Gastrocnemius medialis (tissue), 4 donors: ENCODE results near the gene MINDY1.

Experiments
- POLR2A ChIP-seq, 2 donors: fragments of 450-650 bp; IDR thresholded peaks; one replicate each; pipeline ENCODE4 v1.6.1; 2017; ENCODE audit warnings: antibody characterized with exemption in 2 of 2, mild to moderate bottlenecking in 2 of 2, moderate library complexity in 2 of 2
- TF ChIP-seq, protein P1 (sequence below), 5 experiments: fragments of 450-650 bp in 3 of 5; fragments of 200-600 bp in 2 of 5; sonication (generic) in 2 of 5; IDR thresholded peaks in 4 of 5; conservative IDR thresholded peaks in 1 of 5; 1 replicate in 4 of 5; 2 replicates in 1 of 5; pipeline ENCODE4 v1.5.1; 2016 to 2019; ENCODE audit warnings: antibody characterized with exemption in 5 of 5, mild to moderate bottlenecking in 3 of 5, moderate library complexity in 3 of 5

DNA sequence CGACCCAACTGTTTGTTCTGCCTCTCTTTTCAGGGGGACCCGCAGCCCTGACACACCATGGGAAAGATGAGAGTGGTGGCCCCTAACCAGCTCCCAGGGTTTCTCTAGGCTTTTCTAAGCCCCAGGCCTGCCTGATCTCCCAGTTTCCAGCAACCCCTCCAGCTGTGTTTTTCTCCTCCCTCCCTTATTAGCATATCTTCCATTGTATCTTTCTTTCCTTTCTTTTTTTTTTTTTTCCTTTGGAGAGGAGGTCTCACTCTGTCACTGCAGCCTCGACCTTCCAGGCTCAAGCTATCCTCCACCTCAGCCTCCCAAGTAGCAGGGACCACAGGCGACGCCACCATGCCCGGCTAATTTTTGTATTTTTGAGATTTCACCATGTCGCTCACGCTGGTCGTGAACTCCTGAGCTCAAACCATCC lies 30.3 kb downstream of the MINDY1 start:
- TF ChIP-seq, protein P1, sequence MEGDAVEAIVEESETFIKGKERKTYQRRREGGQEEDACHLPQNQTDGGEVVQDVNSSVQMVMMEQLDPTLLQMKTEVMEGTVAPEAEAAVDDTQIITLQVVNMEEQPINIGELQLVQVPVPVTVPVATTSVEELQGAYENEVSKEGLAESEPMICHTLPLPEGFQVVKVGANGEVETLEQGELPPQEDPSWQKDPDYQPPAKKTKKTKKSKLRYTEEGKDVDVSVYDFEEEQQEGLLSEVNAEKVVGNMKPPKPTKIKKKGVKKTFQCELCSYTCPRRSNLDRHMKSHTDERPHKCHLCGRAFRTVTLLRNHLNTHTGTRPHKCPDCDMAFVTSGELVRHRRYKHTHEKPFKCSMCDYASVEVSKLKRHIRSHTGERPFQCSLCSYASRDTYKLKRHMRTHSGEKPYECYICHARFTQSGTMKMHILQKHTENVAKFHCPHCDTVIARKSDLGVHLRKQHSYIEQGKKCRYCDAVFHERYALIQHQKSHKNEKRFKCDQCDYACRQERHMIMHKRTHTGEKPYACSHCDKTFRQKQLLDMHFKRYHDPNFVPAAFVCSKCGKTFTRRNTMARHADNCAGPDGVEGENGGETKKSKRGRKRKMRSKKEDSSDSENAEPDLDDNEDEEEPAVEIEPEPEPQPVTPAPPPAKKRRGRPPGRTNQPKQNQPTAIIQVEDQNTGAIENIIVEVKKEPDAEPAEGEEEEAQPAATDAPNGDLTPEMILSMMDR (IDR thresholded peaks at IDR 0.05 in 4 of 5, conservative IDR thresholded peaks at IDR 0.05 in 1 of 5): no peak
- TF ChIP-seq POLR2A (IDR thresholded peaks at IDR 0.05): no peak
